Nucleus accumbens (tissue), 56 donors: Measurements from ENCODE around the gene SKOR1.

Source experiments
- DNase-seq, 56 donors: peaks; one replicate each; lab custom pipeline; 2025; lab: John Stamatoyannopoulos, UW

Gene SKOR1

DNA sequence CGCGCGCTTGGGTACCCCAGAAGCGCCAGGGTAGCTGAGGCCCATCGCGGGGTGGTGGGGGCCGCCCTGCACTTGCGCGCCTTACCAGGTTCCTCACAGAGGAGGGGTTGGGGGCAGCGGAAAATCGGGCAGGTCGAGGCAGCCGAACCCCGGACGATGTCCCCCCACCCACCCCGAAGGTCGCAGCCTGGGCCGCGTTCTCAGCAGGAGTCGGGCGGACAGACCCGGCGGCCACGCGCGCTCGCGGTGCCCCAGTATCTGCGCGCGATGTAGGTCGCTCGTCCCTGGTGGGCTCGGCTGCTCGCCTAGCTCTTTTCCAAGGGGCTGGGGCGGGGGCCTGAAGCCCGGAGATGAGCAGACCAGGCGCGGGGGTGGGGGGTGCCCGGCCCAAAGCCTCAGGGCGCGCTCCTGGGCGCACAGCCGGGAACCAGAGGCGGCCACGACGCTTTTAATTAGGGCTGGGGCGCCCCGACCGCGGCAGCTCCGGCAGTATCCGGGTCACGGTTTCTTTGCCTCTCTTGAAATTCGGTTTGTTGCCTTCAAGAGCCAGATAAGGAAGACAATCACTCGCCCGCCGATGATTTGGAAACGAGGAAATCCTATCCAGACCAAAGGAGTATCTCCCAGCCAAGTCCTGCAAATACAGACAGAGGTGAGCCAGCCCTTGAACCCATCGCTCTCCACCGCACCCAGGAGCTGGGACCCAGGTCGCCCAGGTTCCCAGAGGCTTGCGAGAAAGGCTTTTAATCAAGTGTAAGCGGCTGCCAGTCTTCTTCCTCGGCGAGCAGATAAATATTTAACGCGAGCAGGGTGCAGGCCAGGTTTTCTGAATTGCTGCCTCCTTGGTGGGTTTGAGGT is 4.6 kb downstream of the SKOR1 start:
- no peak for DNase-seq

DNA sequence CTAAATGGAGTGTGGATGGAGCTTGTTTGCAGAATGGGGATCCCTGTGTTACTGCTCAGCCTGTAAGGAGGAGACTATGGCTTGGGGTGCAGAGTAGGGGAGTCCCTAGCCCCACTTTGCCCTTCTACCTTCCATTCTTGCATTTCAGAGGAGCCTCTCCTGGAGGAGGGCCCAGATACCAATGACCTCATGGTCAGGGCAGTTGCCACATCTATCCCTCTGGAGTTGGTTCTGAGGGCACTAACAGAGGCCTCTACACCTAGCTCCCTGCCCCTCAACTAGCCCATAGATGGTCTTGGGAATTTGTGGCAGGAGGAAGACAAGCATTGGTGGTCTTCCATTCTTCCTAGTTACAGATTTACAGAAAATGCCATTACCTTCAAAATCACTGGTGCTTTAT is 6.1 kb downstream of the SKOR1 start:
- DNase-seq: no peak

DNA sequence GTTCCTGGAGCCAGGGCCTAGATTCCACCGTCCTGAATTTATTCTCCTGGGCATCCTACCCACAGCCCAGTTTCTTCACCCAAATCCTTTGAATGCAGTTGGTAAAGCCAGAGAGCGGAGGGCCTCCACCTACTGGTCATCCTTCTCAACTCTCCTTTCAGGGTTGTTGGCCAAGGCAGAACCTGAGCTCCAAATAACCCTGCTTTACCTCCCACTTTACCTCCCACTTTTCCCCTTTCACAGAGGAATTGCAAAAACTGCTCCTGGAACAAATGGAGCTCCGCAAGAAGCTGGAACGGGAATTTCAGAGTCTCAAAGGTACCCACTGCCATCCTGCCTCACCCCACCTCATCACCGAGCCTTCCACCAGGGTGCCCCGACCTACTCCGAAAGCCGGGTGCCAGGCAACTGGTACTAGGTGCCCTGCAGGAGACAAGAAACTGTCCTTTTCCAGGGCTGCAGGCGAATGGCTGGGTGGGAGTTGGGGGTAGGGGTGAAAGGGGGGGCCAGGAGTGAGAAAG is 6.8 kb downstream of the SKOR1 start:
- no peak for DNase-seq

DNA sequence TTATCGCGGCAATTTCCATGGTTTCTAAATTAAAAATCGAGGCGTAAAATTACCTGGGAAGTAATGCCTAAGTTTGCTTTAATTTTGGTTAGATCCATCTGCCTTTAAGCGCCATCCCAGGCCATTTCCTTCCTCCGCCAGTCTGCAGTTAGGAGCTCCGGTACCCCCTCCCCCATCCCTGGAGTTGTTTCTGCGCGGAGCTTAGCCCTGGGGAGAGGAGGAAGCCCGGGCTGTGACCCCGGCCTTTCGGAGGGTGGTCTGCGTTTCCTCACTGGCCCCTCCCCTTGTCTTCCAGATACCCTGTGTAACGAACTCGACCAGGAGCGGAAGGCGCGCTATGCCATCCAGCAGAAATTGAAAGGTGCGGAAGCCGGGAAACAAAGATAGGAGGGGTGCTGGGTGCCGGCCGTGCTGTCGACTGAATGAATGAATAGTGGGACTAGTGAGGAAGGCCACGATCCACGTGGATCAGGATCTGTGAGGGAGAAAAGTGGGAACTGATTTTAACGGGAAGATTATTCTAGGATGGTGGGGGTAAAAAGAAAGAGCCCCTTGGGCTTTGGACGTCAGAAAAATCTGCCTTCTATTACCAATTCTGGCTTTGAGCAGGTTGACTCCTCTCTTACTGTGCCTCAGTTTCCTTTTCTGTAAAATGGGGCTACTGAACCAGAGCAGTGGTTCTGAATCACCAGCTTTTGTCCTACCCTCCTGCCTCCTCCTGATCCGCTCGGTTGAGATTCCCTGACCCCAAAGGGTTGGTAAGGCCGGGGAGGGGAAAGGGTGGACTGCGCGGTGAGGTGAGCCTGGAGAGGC is 7.8 kb downstream of the SKOR1 start:
- no peak for DNase-seq

DNA sequence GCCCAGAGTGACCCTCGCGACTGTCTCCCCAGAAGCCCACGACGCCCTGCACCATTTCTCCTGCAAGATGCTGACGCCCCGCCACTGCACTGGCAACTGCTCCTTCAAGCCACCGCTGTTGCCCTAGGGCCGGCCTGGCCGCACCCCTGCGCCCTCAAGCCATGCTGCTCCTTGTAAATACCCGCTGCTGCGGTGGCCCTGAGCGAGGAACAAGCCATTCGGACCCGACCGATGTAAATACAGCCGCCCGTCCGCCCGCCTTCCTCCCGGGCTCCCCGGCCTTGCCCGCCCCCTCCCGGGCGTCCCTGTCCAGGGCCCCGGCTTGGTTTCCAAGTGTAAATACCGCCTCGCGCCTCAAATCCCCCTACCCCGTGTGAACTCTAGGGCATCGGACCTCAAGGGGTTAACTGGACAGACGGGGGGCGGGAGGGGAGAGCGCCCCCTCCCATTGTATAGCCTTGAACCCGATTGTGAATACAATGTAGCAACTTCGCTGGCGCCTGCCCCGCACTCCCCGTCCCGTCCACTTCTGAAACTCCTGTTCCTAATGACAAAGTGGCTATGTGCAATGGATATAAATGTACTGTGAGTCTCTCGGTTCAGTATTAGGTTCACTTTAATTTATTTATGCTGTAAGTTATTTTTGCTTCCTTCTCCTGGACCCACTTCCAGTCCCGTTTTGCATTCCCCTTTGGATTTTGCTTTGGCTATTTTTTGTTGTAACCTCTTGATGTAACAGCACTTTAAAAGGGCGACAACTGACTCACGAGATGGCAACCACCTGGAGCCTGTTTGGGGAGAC is 8.6 kb downstream of the SKOR1 start:
- DNase-seq: peak in 2 of 56 donors; percentile 12 to 16

DNA sequence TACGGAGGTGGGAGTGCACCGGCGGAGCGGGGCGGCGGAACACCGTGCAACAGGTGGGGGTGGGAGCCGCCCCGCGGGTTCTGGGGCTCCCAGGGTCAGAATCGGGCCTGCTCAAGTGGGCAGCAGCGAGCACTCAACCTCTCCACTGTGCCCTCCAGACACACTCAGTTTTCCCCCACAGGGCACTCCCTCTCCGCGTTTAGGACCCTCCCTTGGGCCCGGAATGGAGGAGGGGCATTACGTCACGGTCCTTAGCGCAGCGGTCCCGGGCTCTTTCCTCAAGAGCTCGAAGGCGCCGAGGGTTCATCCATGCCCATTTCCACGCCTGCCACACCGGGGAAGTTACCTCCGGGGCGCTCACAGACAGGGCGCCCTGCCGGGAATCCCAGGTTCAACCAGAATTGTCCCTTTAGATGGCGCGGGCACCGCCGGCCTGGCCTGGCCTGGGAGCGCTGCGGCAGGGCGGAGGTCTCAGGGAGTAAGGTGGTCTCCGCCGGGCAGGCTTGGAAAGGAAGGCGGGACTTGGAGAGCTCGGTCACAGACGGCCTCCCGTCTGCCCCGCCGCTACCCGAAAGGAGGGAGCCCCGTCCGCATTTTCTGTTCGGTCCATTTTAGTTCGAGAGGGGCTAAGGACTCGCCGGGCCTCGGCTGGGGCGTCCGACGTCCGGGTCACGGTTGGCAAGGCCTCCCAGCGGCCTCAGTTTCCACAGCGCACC is 9.4 kb downstream of the SKOR1 start:
- DNase-seq: no peak

DNA sequence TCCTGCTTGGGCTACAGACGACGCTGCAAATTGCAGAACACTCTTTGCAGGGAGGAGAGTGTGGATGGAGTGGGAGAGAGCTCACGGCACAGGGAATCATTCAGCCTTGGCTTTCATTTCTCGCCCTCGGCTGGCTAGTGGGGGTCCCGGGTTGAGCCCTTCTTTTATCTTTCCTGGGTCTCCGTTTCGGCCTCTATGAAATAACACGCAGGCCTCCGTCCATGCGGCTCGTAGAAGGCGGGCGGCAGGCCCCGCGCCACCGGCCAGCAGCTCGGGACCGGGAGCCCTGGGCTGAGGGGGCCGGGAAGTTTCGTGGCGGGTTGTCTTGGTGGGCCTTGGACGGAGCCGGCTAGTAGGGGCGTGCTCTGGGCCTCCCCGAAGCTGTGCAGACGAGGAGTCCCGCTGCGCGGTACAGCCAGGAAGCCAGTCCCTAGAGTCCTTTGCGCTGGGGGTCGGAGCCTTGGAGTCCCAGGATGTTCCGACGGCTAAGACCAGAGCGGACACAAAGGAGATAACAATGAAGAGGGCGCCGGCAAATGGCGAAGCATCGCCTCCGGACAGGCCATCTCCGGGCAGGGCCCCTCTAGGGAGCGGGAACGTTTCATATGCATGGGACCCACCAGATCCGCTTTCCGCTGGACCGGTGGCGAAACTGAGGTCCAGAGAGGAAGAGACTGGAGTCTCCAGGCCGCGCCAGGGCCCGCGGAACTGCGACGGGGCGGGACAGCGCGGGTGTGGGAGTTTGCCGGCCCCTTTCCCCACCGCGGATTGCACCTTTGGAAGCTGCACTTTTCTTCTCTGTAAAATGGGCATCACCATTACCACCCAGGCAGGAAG is 10.2 kb downstream of the SKOR1 start:
- DNase-seq: peak in 1 of 56 donors; percentile 2

DNA sequence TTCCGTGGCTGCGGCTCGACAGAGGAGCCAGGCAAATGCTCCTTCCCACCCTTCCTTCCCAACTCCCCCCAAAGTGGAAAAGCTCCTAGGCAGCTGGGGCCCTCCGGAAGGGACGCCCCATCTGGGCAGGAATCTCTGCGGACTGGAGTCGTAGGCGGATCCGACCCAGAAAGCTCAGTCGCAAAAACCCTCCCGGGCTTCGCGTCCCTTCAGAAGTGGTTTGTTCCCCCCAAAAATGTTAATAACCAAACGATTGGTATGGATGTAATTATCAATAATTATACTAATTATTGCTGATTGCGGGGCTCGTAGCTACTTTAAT is 10.8 kb downstream of the SKOR1 start:
- DNase-seq: no peak

DNA sequence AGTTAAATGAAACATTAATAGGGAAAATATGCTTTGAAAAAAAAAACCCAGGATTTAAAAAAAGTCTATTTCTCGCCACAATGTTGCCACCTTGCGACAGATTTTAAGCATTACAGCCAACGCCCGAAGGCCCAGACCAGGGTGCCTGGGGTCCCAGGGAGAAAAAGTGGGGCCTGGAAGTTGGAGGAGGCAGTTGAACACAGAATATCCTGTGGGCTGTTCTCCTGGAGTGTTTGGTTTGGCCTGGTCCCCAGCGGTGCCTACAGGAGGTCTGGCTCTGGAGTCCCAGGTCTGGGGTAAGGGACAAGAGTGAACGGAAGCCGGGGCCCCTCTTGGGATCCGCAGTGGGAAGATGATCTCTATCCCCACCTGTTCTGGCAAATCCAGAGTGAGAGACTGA is 11.2 kb downstream of the SKOR1 start:
- DNase-seq: peak in 18 of 56 donors; percentile 3 to 43 (median 14)

DNA sequence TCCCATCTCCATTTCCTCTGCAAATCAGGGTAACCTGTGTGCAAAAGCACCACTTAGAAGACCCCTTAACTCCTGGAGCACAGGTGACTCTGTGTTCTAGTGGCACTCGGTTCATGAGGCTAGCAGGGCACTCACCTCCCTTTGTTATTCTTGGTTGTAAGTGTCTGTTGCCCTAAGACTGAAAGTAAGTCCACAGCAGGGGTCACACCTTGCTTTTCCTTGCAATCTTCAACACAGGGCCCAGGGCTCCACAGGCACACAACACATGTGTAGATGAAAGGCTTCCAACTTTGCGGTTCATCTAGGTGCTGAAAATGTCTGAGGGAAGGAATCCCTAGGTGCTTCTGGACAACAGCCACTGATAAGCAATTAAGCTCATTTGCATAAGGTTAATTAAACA is 11.6 kb downstream of the SKOR1 start:
- DNase-seq: no peak

DNA sequence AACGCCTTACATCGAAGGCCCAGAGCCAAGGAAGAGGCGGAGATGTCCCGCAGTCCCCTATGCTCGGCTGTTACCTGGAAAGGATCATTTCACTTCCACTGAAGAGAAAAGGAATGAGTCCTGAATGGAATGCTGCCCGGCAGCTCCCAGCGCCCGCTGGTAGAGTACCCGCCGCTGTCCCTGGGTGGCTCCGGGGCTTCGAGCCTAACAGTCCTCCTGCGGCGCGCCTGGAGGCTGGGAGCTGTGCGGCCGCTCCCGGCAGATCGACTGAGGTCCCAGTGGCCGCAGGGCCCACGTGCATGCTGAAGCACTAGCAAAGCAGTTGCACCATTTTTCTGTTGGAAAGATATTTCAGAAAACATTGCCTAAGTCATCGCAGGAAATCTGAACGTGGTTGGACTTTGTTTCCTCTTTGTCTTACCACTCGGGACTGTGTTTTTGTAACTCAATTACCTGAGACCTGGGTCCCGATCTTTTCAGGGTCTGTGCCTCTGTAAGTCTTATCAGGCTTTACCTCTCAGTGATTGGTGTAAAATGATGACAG is 13.6 kb downstream of the SKOR1 start:
- peak in 44 of 56 donors; percentile 14 to 67 (median 36) for DNase-seq

DNA sequence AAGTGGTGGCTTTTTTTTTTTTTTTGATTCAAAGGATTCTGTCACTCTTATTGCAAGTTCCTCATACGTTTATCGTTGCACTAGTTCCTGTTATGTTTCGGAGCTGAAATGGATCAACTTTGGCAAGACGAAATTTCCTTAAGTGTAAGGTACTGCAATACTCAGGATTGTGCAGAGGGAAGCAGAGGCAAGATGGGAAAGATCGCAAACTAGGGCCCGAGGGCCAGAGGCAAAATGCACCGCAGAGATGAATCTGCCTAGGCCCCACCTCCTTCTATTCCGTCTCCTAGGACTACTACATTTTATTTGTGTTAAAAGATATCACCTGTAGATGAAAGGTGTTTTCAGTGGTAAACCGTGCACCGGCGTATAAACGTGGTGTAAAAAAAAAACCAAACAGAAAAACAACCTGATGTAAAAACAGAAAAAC is 14.2 kb downstream of the SKOR1 start:
- peak in 24 of 56 donors; percentile 11 to 62 (median 31) for DNase-seq

DNA sequence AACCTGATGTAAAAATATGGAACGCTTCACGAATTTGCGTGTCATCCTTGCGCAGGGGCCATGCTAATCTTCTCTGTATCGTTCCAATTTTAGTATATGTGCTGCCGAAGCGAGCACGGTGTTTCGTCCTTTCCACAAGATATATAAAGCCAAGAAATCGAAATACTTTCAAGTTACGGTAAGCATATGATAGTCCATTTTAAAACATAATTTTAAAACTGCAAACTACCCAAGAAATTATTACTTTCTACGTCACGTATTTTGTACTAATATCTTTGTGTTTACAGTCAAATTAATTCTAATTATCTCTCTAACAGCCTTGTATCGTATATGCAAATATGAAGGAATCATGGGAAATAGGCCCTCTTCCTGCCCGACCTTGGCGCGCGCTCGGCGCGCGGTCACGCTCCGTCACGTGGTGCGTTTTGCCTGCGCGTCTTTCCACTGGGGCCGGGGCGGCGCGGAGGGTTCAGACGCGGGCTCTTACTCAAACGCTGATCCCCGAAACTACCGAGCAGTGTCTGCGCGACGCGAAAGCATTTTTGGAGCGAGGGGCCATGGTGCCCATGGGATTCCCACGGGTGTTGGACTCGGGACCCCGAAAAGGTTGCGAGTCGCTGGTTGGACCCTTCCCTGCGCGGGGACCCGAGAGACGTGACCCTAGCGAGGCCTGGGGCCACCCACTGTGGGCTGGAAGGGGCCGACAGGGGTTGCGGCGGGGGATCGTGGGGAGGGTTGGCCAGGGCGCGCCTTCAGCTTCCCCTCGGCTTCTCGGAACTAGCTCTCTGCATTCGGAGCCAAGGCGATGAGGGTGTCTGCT is 14.8 kb downstream of the SKOR1 start, which contains the start of gene RNU6-1:
RNU6-1 (minus strand) TSS at position 117 of the 820 bp plus-strand sequence.
- DNase-seq: peak; percentile 39 to 96 (median 88)

DNA sequence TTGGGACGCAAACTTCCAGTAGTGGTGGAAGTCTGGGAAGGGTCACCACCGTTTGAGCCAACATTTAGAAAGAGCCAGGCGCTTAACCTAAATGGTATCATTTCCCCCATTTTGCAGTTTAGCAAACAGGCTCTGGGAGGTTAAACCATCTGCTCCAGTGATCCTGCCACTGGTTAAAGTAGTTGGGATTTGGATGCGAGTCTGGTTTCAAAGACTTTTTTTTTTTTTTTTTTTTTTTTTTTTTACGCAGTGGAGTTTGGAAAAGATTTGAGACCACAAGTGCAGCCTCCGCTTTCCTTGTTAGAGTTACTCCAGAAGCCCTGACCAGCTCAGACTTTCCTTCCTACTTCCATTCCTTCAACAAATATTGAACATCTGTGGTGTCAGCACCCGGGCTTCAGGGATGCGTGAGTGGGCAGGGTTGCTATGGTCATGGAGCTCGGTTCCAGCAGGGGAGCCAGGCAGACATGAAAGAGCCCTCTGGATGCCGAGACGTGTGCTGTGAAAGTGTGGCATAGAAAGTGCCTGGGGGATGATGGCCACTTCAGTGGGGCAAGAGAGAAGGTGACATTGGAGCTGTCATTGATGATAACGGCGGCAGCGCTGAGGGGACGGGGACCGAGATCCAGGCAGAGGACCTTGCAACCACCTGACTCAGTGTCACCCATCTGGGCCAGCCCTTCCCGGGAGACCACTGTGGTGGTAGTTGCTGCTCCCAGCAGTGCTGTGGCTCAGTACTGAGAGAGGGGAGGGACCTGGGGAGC is 15.6 kb downstream of the SKOR1 start:
- peak in 15 of 56 donors; percentile 7 to 53 (median 17) for DNase-seq

DNA sequence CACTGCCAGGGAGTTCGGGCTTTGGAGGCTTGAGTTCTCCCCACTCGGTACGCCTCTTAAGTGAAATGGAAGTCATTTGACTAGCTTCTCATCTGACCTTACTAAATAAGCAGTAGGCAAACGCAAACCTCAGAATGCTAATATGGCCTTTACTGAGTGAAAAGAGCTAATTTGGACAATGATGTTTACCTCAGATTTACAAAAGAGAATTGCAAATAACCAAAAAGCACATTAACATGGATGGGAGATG is 16.1 kb downstream of the SKOR1 start:
- DNase-seq: no peak

DNA sequence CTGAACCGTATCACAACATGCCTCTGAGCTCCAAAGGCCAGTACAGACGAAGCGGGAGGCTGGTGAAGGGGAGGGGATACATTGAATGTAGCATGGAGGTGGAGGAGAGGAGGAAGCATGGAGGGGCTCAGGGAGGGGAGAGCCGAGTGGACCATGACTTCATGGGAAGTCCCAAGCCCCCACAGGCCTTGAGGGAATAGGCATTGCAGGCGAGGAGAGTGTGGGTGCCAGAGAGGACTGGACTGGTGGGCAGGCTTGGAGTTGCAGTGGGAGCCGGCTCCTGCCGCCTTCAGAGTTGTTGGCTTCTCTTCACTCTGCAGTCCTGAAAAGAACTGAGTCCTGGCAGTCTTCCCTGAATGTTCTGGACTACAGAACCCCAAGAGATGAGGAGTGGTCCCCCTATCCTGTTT is 17.8 kb downstream of the SKOR1 start:
- no peak for DNase-seq
